Gastrocnemius medialis (tissue), 4 donors: ENCODE data around the gene ATF4. TPM values are rescaled to one million over a fixed set of nuclear protein-coding genes. Genes with fewer than 3 reads are reported as not detected.

ENCODE experiments used
- ATAC-seq, 2 donors: fragments of 150-250 bp; one replicate each; pipeline ENCODE4 v1.9.1; 2016
- DNase-seq, 2 donors: peaks; one replicate each; pipeline ENCODE4 v3.0.0-alpha.2; 2019
- H3K27ac ChIP-seq, 4 donors: fragments of 200-600 bp; sonication (generic); 1 replicate in 1 of 4; 2 replicates in 3 of 4; pipeline ENCODE4 v1.5.1; 2016 to 2018; ENCODE audit warnings: mild to moderate bottlenecking in 2 of 4, moderate library complexity in 1 of 4
- H3K27me3 ChIP-seq, 3 donors: fragments of 200-600 bp; sonication (generic) in 2 of 3; 1 replicate in 1 of 3; 2 replicates in 2 of 3; pipeline versions ENCODE4 v1.5.1 to v1.6.0; 2016 to 2019; ENCODE audit warnings: mild to moderate bottlenecking in 1 of 3, moderate library complexity in 1 of 3
- H3K36me3 ChIP-seq, 2 donors: fragments of 200-600 bp; sonication (generic) in 1 of 2; one replicate each; pipeline ENCODE4 v1.5.1; 2017 to 2018
- H3K4me1 ChIP-seq, 2 donors: fragments of 200-600 bp; sonication (generic) in 1 of 2; one replicate each; pipeline ENCODE4 v1.5.1; 2016 to 2017; ENCODE audit warnings: mild to moderate bottlenecking in 2 of 2
- H3K4me3 ChIP-seq, 4 donors: fragments of 200-600 bp; sonication (generic) in 3 of 4; 1 replicate in 1 of 4; 2 replicates in 3 of 4; pipeline ENCODE4 v1.5.1; 2016 to 2019; ENCODE audit warnings: mild to moderate bottlenecking in 2 of 4
- H3K9me3 ChIP-seq, 3 donors: fragments of 200-600 bp; sonication (generic) in 2 of 3; 1 replicate in 1 of 3; 2 replicates in 2 of 3; pipeline ENCODE4 v1.5.1; 2016 to 2019
- POLR2A ChIP-seq, 2 donors: fragments of 450-650 bp; IDR thresholded peaks; one replicate each; pipeline ENCODE4 v1.6.1; 2017; ENCODE audit warnings: antibody characterized with exemption in 2 of 2, mild to moderate bottlenecking in 2 of 2, moderate library complexity in 2 of 2
- in situ Hi-C, 4 donors: fragments of 200-750 bp; cut with MboI; loops; one replicate each; pipeline versions ENCODE4 v1.15.0 to v1.8.0; 2017; ENCODE audit warnings: low sequenced_read_pairs in 4 of 4
- intact Hi-C: fragments of 100-400 bp; cut with DNase I; formaldehyde crosslinking; loops from one replicate; pipeline ENCODE4 v1.15.1; 2023; ENCODE audit warnings: low total_unique reads
- total RNA-seq, 4 donors: library from RNA; depleted of rRNA; stranded (reverse); fragments of >200 nt; gene quantifications; one replicate each; pipeline versions ENCODE4 v1.1.0 to v1.2.3, GENCODE V29; 2016
- TF ChIP-seq, protein P1 (sequence below), 5 experiments: fragments of 450-650 bp in 3 of 5; fragments of 200-600 bp in 2 of 5; sonication (generic) in 2 of 5; IDR thresholded peaks in 4 of 5; conservative IDR thresholded peaks in 1 of 5; 1 replicate in 4 of 5; 2 replicates in 1 of 5; pipeline ENCODE4 v1.5.1; 2016 to 2019; ENCODE audit warnings: antibody characterized with exemption in 5 of 5, mild to moderate bottlenecking in 3 of 5, moderate library complexity in 3 of 5

Gene ATF4
- total RNA-seq, 4 donors from 2014 or later, result 480 to 666 (median 533) TPM

DNA sequence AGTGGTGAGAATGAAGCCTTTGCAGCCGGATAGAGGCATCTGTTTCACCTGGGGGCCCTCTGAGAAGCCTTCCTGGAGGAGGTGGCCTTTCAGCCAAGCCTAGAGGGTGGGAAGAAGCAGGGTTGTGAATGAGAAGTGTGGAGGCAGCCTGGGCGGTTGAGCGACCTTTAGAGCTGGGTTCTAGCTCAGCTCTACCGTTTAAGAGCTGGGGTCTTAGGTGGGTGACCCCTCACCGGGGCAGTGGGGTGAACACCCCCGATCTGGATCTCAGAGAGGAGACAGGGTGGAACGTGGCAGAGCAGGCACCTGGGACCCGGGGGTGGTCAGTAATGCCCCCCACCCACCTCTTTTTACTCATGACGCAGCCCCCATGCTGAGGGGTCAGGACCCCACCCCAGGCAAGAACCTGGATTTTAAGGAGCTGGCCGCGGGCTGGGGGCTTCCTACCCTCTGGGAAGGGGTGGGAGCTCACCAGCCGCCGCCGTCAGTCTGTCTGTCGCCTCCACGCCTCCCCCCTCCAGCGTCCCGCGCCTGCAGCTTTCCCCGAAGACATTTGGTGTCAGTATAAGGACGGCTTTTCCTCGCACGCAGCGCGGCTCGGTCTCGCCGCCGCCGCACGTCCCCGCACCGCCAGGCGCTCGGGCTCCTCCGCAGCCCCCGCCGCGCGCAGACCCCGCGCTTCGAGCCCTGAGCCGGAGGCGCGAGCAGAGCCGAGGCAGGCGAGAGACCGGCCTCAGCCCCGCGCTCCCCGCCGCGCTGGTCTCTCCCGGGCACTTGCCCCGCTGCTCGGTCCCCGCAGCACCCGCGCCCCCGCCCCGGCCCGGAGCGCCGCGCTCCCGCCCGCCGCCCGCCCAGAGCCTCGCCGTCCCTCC, 36.8 kb downstream of the ATF4 start:
- in situ Hi-C loops, result no loop called here
- intact Hi-C loops, result no loop called here
- H3K27me3 ChIP-seq, result peaks cover 39 to 45% (median 44%) of the 10 kb centered on the region in 3 donors
- no peak overlapping the region for H3K27ac ChIP-seq
- H3K4me1 ChIP-seq, result peaks cover 0 to 4% of the 10 kb centered on the region in 2 donors
- H3K9me3 ChIP-seq, result no peaks in the 10 kb centered on the region
- no peaks in the 10 kb centered on the region for H3K36me3 ChIP-seq
- ATAC-seq (no peak), DNase-seq (no peak)
- TF ChIP-seq, protein P1, sequence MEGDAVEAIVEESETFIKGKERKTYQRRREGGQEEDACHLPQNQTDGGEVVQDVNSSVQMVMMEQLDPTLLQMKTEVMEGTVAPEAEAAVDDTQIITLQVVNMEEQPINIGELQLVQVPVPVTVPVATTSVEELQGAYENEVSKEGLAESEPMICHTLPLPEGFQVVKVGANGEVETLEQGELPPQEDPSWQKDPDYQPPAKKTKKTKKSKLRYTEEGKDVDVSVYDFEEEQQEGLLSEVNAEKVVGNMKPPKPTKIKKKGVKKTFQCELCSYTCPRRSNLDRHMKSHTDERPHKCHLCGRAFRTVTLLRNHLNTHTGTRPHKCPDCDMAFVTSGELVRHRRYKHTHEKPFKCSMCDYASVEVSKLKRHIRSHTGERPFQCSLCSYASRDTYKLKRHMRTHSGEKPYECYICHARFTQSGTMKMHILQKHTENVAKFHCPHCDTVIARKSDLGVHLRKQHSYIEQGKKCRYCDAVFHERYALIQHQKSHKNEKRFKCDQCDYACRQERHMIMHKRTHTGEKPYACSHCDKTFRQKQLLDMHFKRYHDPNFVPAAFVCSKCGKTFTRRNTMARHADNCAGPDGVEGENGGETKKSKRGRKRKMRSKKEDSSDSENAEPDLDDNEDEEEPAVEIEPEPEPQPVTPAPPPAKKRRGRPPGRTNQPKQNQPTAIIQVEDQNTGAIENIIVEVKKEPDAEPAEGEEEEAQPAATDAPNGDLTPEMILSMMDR (IDR thresholded peaks at IDR 0.05 in 4 of 5, conservative IDR thresholded peaks at IDR 0.05 in 1 of 5), result no peak
- no peak for TF ChIP-seq POLR2A (IDR thresholded peaks at IDR 0.05)
- no peak overlapping the region for H3K4me3 ChIP-seq

DNA sequence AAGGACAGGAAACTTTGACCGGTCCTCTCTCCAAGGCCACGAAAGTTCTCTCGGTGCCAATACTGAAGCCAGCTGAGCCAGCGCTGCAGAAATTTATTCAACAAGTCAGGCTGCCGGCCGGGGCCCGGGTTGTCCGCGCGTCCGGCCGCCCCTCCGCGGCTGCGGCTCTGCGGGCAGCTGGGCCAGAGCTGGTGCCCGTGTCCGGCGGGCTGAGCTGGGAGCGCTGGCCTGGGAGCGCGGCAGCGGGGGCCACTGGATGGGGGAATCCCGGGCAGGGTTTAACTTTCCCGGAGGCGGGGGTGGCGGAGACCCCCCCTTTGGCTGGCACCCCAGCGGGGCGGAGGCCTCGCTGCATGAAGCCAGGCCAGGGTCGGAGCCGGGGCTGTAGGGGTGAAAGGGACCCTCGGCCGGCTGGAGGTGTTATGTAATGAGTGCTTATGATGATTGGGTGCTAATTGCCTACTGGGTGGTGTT, 37.9 kb downstream of the ATF4 start:
- no peak for TF ChIP-seq POLR2A (IDR thresholded peaks at IDR 0.05)
- TF ChIP-seq, protein P1 (IDR thresholded peaks at IDR 0.05 in 4 of 5, conservative IDR thresholded peaks at IDR 0.05 in 1 of 5), result no peak
- intact Hi-C loops (no loop called here), in situ Hi-C loops (no loop called here)
- ATAC-seq, result no peak
- H3K27me3 ChIP-seq, result peaks cover 42 to 45% (median 44%) of the 10 kb centered on the region in 3 donors
- H3K9me3 ChIP-seq, result no peaks in the 10 kb centered on the region
- H3K27ac ChIP-seq, result no peak overlapping the region
- DNase-seq, result no peak
- H3K4me1 ChIP-seq, result peaks cover 0 to 4% of the 10 kb centered on the region in 2 donors
- H3K36me3 ChIP-seq, result no peaks in the 10 kb centered on the region
- no peak overlapping the region for H3K4me3 ChIP-seq

DNA sequence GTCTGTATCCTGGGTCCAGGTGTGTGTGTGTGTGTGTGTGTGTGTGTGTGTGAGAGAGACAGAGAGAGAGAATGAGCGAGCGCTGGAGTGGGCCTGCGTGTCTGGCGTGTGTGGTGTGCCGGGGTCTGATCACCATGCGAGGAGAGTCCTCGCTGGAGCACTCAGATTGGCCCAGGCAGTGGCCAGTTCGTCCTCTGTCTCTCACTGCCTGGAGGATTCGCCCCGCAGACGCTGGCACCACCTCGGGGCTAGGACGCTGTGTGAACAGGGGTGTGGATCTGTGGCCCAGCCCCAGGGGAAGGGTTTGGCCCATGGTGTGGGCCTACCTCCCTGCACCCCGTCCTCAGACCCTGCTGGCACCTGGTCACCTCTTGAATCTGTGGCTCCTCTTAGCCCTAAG, 38.6 kb downstream of the ATF4 start:
- intact Hi-C loops (no loop called here), in situ Hi-C loops (no loop called here)
- no peak for ATAC-seq
- Histone ChIP-seq H3K27me3 (peaks cover 44 to 51% (median 44%) of the 10 kb centered on the region in 3 donors), H3K36me3 (no peaks in the 10 kb centered on the region), H3K4me3 (no peak overlapping the region), H3K4me1 (peaks cover 0 to 4% of the 10 kb centered on the region in 2 donors), H3K27ac (no peak overlapping the region), H3K9me3 (no peaks in the 10 kb centered on the region)
- DNase-seq, result no peak
- TF ChIP-seq POLR2A (IDR thresholded peaks at IDR 0.05), result no peak
- TF ChIP-seq, protein P1 (IDR thresholded peaks at IDR 0.05 in 4 of 5, conservative IDR thresholded peaks at IDR 0.05 in 1 of 5), result no peak

DNA sequence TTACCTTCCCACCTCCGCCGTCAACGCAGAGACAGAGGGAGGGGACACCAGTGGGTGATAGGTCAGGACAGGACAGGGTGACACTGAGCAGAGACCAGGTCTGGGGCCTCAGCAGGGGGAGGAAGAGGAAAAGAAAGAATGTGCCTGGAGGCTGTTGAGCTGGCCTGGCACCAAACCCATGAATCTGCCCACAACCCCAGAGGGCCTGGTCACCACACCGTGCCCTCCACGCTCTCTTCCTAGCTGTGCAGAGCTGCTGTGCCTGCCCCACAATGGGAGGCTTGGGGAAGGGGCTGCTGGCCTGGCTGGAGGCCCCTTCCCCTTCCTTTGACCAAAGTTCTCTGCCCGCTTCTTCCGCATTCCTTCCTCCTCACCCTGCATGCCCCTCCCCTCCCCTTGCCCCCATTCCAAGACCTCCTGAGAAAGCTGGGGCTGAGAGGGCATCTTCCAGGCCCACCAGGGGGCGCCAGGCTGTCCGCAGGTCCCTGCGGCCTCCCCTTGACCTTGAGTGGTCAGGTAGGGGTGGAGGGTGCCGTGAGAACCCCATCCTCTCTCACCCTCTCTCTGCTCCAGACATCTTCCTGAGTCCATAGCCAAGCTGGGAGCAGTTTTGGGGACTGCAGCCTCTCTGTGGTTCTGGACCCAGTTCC, 39.2 kb downstream of the ATF4 start:
- DNase-seq (no peak), ATAC-seq (no peak)
- Histone ChIP-seq H3K4me1 (peaks cover 0 to 4% of the 10 kb centered on the region in 2 donors), H3K27ac (no peak overlapping the region), H3K4me3 (no peak overlapping the region), H3K36me3 (no peaks in the 10 kb centered on the region), H3K27me3 (peaks cover 44 to 52% (median 47%) of the 10 kb centered on the region in 3 donors), H3K9me3 (no peaks in the 10 kb centered on the region)
- intact Hi-C loops (no loop called here), in situ Hi-C loops (no loop called here)
- TF ChIP-seq, protein P1 (IDR thresholded peaks at IDR 0.05 in 4 of 5, conservative IDR thresholded peaks at IDR 0.05 in 1 of 5), result peak in 1 of 5 experiments; percentile 27
- TF ChIP-seq POLR2A (IDR thresholded peaks at IDR 0.05), result no peak
